HEK293T (cell line): Measurements from ENCODE around the gene ZNF441.
"Not testable (repeated sequence)": the region's sequence is repeated elsewhere in the genome, so short reads cannot be mapped to it uniquely, and the experiment has no call there.

Experiments
- CTCF ChIA-PET: fragments of 350-600 bp; formaldehyde crosslinking; extraction: SDS; loops from one replicate; lab custom pipeline; 2021; ENCODE audit warnings: antibody characterized with exemption, inconsistent platforms; lab: Yijun Ruan, JAX
- POLR2A ChIA-PET: fragments of 350-600 bp; formaldehyde crosslinking; extraction: SDS; loops from one replicate; lab custom pipeline; 2020; ENCODE audit warnings: antibody characterized with exemption, inconsistent platforms; lab: Yijun Ruan, JAX
- DNase-seq: peaks from one replicate; pipeline ENCODE4 v3.0.0; 2012; ENCODE audit warnings: mixed read lengths; ENCODE audit errors: extremely low spot score
- ARNT ChIP-seq: fragments of 450-650 bp; IDR thresholded peaks from 2 replicates; pipeline ENCODE4 v1.6.1; 2017; ENCODE audit warnings: mild to moderate bottlenecking
- BHLHE40 ChIP-seq: fragments of 450-650 bp; IDR thresholded peaks from 2 replicates; pipeline ENCODE4 v1.6.1; 2016; ENCODE audit warnings: mild to moderate bottlenecking, moderate library complexity, borderline replicate concordance
- CTBP1 ChIP-seq: fragments of 450-650 bp; IDR thresholded peaks from 2 replicates; pipeline ENCODE4 v1.6.1; 2016; ENCODE audit warnings: borderline replicate concordance
- ELF4 ChIP-seq: fragments of 450-650 bp; IDR thresholded peaks from 2 replicates; pipeline ENCODE4 v1.6.1; 2017; ENCODE audit warnings: antibody characterized with exemption
- FOXA1 ChIP-seq: fragments of 450-650 bp; IDR thresholded peaks from 2 replicates; pipeline ENCODE4 v1.6.1; 2016; ENCODE audit warnings: mild to moderate bottlenecking
- FOXK2 ChIP-seq: fragments of 450-650 bp; IDR thresholded peaks from 2 replicates; pipeline ENCODE4 v1.6.1; 2016; ENCODE audit warnings: mild to moderate bottlenecking
- FOXM1 ChIP-seq: fragments of 450-650 bp; IDR thresholded peaks from 2 replicates; pipeline ENCODE4 v1.6.1; 2017; ENCODE audit warnings: mild to moderate bottlenecking, borderline replicate concordance
- HDGF ChIP-seq: fragments of 450-650 bp; IDR thresholded peaks from 2 replicates; pipeline ENCODE4 v1.6.1; 2017; ENCODE audit warnings: antibody characterized with exemption, borderline replicate concordance
- L3MBTL2 ChIP-seq: fragments of 450-650 bp; conservative IDR thresholded peaks from 2 replicates; pipeline ENCODE4 v1.6.1; 2016; ENCODE audit warnings: mild to moderate bottlenecking
- LEF1 ChIP-seq: fragments of 450-650 bp; IDR thresholded peaks from 2 replicates; pipeline ENCODE4 v1.6.1; 2017; ENCODE audit warnings: mild to moderate bottlenecking, borderline replicate concordance
- NFRKB ChIP-seq: fragments of 450-650 bp; IDR thresholded peaks from 2 replicates; pipeline ENCODE4 v1.6.1; 2016; ENCODE audit warnings: mild to moderate bottlenecking, moderate library complexity
- SP1 ChIP-seq: fragments of 450-650 bp; IDR thresholded peaks from 2 replicates; pipeline ENCODE4 v1.6.1; 2017
- SUZ12 ChIP-seq: fragments of 450-650 bp; IDR thresholded peaks from 2 replicates; pipeline ENCODE4 v1.6.1; 2016; ENCODE audit warnings: mild to moderate bottlenecking
- TARDBP ChIP-seq: fragments of 450-650 bp; IDR thresholded peaks from 2 replicates; pipeline ENCODE4 v1.6.1; 2016
- ZNF384 ChIP-seq: fragments of 450-650 bp; IDR thresholded peaks from 2 replicates; pipeline ENCODE4 v1.6.1; 2016
- TF ChIP-seq, protein P1 (sequence below): fragments of 450-650 bp; IDR thresholded peaks from 2 replicates; pipeline ENCODE4 v1.6.1; 2016

Gene ZNF441

DNA sequence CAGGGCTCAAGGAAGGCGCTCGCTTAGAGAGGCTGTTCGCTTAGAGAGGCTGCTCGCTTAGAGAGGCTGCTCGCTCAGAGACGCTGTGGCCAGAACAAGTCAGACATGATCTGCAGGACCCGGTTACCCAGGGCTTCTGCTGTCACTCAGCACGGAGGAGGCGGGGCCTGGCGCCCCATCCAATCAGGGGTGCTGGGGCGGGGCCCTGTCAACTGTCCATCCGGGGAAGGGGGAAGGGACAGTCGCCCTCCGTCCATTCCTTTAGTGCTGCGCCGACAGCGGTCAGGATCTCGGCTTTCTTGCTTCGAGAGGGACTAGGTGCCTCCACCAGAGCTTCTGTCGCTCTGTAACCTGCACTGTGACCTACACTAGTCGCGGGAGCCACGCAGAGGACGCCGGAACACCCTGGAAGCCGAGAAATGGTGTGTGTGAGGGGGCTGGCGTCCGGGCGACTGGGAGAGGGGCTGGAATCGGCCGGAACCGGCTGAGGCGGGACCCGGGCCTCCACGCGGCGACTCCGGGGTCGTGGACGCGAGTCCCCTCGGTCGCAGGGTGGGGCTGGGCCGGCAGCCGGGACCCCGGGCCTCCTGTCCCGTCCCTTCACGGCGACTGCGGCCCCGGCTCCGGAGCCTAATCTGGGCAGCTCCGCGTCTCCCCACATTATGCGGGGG, 47.4 kb downstream of the ZNF441 start, which contains the start of gene ZNF440:
Gene ZNF440, plus strand, starts transcription at position 245 of the 671 bp plus-strand sequence. Its CDS starts 175 bp downstream, at position 420.
- CTCF ChIA-PET: interaction anchor here (0.6 kb wide), 2 partner anchors 85 to 411 kb away, joined by 3 to 4 read pairs; no protein-coding TSS in a partner anchor

DNA sequence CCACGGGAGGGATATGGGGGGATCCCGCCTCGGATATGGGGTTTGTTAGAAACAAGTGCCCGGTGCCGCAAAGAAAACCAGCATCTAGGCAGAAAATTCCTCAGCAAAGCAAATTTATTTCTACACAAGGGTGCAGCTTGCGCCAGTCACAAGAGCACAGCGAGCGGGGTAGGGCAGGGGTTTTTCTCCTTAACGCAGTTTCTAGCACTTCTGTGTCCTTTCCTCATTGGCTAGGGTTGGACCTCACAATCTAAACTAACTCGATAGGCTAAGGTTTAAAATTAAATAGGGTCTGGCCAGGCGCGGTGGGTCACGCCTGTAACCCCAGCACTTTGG, 47.9 kb downstream of the ZNF441 start:
- DNase-seq: no peak
- TF ChIP-seq SP1: no peak
- TF ChIP-seq L3MBTL2: 0 out of 2 replicates have a peak, but pooled peaks have one; percentile 19
- POLR2A ChIA-PET: interaction anchor here (0.7 kb wide), 1 partner anchor 221 kb away, joined by 3 read pairs; no protein-coding TSS in a partner anchor
- CTCF ChIA-PET: no interaction called here

More for the DNA sequence above, 47.4 kb downstream of the ZNF441 start, which contains the start of gene ZNF440:
- POLR2A ChIA-PET: interaction anchor here (0.7 to 1.5 kb wide), 2 partner anchors 48 to 221 kb away, joined by 3 to 5 read pairs; partner anchors contain the start of gene ZNF441
- DNase-seq: peak; percentile 91
- TF ChIP-seq CTBP1 (no peak), BHLHE40 (no peak), ARNT (no peak), ZNF384 (no peak), ELF4 (no peak), TARDBP (no peak), L3MBTL2 (peak; percentile 51)
- TF ChIP-seq, protein P1, sequence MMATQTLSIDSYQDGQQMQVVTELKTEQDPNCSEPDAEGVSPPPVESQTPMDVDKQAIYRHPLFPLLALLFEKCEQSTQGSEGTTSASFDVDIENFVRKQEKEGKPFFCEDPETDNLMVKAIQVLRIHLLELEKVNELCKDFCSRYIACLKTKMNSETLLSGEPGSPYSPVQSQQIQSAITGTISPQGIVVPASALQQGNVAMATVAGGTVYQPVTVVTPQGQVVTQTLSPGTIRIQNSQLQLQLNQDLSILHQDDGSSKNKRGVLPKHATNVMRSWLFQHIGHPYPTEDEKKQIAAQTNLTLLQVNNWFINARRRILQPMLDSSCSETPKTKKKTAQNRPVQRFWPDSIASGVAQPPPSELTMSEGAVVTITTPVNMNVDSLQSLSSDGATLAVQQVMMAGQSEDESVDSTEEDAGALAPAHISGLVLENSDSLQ: peak; percentile 98

DNA sequence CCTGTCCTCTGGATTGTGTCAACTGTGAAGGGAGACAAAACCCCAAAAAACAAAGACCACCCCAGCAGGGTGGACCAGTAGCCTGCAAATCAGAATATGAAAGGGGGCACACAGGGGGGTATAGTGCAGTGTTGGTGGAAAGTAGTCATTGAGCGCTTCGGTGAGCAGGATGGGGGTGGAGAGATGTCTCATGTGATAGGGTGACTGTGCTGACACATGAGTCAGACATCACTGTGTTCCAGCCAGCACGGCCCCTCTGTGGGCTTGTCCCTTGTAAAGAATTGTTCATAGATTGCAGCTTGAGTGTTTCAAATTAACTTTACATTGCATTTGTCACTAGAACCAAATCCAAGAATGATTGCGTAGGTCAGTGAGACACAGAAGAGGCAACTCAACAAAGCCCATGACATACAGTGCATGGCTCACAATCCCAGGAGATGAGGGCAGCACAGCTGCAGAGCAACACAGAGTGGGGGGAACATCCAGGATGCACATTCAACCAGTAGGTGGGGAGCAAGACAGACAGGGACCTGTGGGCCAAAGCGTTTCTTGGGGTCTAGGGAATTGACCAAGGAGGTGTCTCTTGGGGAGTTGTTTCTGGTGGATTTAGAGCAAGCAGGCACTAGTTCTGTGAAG, 54.8 kb downstream of the ZNF441 start:
- no peak for DNase-seq
- ChIA-PET POLR2A (no interaction called here), CTCF (no interaction called here)
- TF ChIP-seq, protein P1: no peak
- TF ChIP-seq TARDBP: no peak

DNA sequence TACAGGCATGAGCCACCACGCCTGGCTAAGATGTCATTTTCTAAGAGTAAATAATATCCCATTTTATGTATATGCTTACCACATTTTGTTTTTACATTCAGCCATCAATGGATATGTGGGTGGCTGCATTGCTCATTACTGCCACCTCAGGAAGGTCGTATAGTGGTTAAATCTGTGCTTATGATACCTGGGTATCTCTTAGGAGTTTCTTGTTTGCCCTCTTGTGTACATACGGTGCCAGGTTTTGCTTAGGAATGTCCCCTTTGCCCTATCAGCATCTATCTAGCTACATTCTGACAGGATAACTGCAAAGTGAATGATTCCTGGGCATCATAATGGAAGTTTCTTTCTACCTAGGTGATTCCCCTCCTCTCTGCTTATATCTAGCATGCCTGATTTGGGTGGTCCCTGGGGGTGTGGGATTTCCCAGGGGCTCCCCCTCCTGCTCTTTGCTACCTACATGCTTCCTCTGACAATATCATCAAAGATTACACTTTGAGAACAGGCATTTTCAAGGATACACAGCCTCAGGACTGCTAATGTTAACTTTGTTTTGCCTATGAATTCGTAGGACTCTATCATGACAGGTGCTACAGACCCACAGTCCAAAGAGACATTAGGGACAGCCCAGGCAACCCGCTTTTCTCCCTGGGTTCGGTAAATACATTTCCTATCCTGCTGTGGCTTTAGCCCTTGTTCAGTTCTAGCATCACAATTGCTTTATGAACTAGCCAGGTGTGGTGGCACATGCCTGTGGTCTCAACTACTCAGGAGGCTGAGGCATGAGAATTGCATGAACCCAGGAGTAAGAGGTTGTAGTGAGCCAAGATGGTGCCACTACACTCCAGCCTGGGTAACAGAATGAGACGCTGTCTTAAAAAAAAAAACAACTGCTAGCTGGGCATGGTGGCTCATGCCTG, 62.4 kb downstream of the ZNF441 start:
- CTCF ChIA-PET, POLR2A ChIA-PET: not testable (repeated sequence)

DNA sequence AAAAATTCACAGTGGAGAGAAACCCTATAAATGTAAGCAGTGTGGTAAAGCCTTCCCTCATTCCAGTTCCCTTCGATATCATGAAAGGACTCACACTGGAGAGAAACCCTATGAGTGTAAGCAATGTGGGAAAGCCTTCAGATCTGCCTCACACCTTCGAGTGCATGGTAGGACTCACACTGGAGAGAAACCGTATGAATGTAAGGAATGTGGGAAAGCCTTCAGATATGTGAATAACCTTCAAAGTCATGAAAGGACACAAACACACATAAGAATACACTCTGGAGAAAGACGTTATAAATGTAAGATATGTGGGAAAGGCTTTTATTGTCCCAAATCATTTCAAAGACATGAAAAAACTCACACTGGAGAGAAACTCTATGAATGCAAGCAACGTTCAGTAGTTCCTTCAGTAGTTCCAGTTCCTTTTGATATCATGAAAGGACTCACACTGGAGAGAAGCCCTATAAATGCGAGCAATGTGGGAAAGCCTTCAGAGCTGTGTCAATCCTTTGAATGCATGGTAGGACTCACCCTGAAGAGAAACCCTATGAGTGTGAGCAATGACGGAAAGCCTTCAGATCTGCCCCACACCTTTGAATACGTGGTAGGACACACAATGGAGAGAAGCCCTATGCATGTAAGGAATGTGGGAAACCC, 65.6 kb downstream of the ZNF441 start:
- DNase-seq: no peak
- no peak for TF ChIP-seq FOXM1
- no peak for TF ChIP-seq LEF1
- no peak for TF ChIP-seq L3MBTL2
- TF ChIP-seq ARNT: no peak
- TF ChIP-seq, protein P1: no peak
- no peak for TF ChIP-seq SP1
- no peak for TF ChIP-seq SUZ12
- TF ChIP-seq HDGF: no peak
- TF ChIP-seq FOXA1: no peak
- no peak for TF ChIP-seq BHLHE40
- no peak for TF ChIP-seq ELF4
- no peak for TF ChIP-seq NFRKB
- no peak for TF ChIP-seq FOXK2
- no peak for TF ChIP-seq TARDBP
- no peak for TF ChIP-seq ZNF384
- no peak for TF ChIP-seq CTBP1
- ChIA-PET CTCF (no interaction called here), POLR2A (no interaction called here)

More for the DNA sequence above, 62.4 kb downstream of the ZNF441 start:
- DNase-seq: not testable (repeated sequence)

DNA sequence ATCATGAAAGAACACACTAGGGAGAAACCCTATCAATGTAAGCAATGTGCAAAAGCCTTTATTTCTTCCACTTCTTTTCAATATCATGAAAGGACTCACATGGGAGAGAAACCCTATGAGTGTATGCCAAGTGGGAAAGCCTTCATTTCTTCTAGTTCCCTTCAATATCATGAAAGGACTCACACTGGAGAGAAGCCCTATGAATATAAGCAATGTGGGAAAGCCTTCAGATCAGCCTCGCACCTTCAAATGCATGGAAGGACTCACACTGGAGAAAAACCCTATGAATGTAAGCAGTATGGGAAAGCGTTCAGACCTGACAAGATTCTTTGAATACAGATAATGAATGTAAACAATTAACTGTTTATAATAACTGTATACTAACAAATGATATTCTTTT, 66.7 kb downstream of the ZNF441 start:
- CTCF ChIA-PET: no interaction called here
- no peak for DNase-seq
- TF ChIP-seq CTBP1: no peak
- no peak for TF ChIP-seq SP1
- no peak for TF ChIP-seq ZNF384
- no peak for TF ChIP-seq TARDBP
- TF ChIP-seq, protein P1: no peak
- no peak for TF ChIP-seq BHLHE40
- no peak for TF ChIP-seq HDGF
- no peak for TF ChIP-seq ARNT
- no peak for TF ChIP-seq FOXM1
- no peak for TF ChIP-seq L3MBTL2
- no peak for TF ChIP-seq FOXK2
- no peak for TF ChIP-seq LEF1
- POLR2A ChIA-PET: no interaction called here
